GM20431 (cell line): ENCODE results near the gene RPS6KC1.
"Not testable (repeated sequence)": the region's sequence is repeated elsewhere in the genome, so short reads cannot be mapped to it uniquely, and the experiment has no call there.

Source experiments
- in situ Hi-C: fragments of 300-500 bp; cut with MseI, MboI; formaldehyde crosslinking; loops from one replicate; pipeline ENCODE4 v1.15.0; 2020; ENCODE audit warnings: low sequenced_read_pairs; ENCODE audit not compliant: unreplicated experiment

RPS6KC1 gene

GRCh38 chr1:213051127-213051880, at the start of gene RPS6KC1:
RPS6KC1 (plus strand) TSS chr1:213051241; CDS start chr1:213051405, 164 bp downstream.
- in situ Hi-C loops, result no loop called here

- in situ Hi-C loops, result no loop called here
Observed at GRCh38 chr1:213003256-213003655, 47.8 kb upstream of the RPS6KC1 start.

- in situ Hi-C loops, result no loop called here
Observed at GRCh38 chr1:213008564-213008963, 42.5 kb upstream of the RPS6KC1 start.

- in situ Hi-C loops, result no loop called here
Observed at GRCh38 chr1:213014642-213015041, 36.4 kb upstream of the RPS6KC1 start.

GRCh38 chr1:213015099-213016050, 35.7 kb upstream of the RPS6KC1 start, which contains the start of gene ANGEL2:
ANGEL2 (minus strand) TSS chr1:213015867; CDS start chr1:213015671, 196 bp downstream.
- in situ Hi-C loops, result no loop called here

- in situ Hi-C loops, result no loop called here
Observed at GRCh38 chr1:213017447-213018273, 33.4 kb upstream of the RPS6KC1 start.

GRCh38 chr1:213019450-213019849, 31.6 kb upstream of the RPS6KC1 start:
- in situ Hi-C loops, result no loop called here

- in situ Hi-C loops, result no loop called here
Observed at GRCh38 chr1:213020016-213020415, 31.0 kb upstream of the RPS6KC1 start.

GRCh38 chr1:213027024-213027423, 24.0 kb upstream of the RPS6KC1 start:
- in situ Hi-C loops, result not testable (repeated sequence)

GRCh38 chr1:213032651-213033050, 18.4 kb upstream of the RPS6KC1 start:
- in situ Hi-C loops, result no loop called here

- in situ Hi-C loops, result no loop called here
Observed at GRCh38 chr1:213034713-213035112, 16.3 kb upstream of the RPS6KC1 start.

GRCh38 chr1:213035573-213035972, 15.5 kb upstream of the RPS6KC1 start:
- in situ Hi-C loops, result no loop called here

- in situ Hi-C loops, result no loop called here
Observed at GRCh38 chr1:213041443-213041842, 9.6 kb upstream of the RPS6KC1 start.

GRCh38 chr1:213045321-213046226, 5.5 kb upstream of the RPS6KC1 start:
- in situ Hi-C loops, result not testable (repeated sequence)

GRCh38 chr1:213049232-213049631, 1.8 kb upstream of the RPS6KC1 start:
- in situ Hi-C loops, result no loop called here

GRCh38 chr1:213050745-213051126, 305 bp upstream of the RPS6KC1 start:
- in situ Hi-C loops, result no loop called here

- in situ Hi-C loops, result no loop called here
Observed at GRCh38 chr1:213051881-213052202, 801 bp downstream of the RPS6KC1 start.

- in situ Hi-C loops, result no loop called here
Observed at GRCh38 chr1:213053455-213053854, 2.4 kb downstream of the RPS6KC1 start.

GRCh38 chr1:213054142-213054541, 3.1 kb downstream of the RPS6KC1 start:
- in situ Hi-C loops, result no loop called here
